ENCODE data around the gene NPM1.
A peak's percentile ranks its signal among the peaks of the same experiment; 100 is the strongest.
"Not testable (repeated sequence)": the region's sequence is repeated elsewhere in the genome, so short reads cannot be mapped to it uniquely, and the experiment has no call there.

NPM1 gene

GRCh38 chr5:171412186-171412585, 24.5 kb downstream of the NPM1 start:
- DNase-seq: no peak

- no peak for DNase-seq
These were observed 25.7 kb downstream of the NPM1 start for GRCh38 chr5:171413153-171413910.

GRCh38 chr5:171413993-171414392, 26.3 kb downstream of the NPM1 start:
- DNase-seq: not testable (repeated sequence)

- no peak for DNase-seq
These were observed 27.6 kb downstream of the NPM1 start for GRCh38 chr5:171415115-171415730.

- no peak for DNase-seq
These were observed 28.8 kb downstream of the NPM1 start for GRCh38 chr5:171416160-171417049.

- DNase-seq: peak in 53 of 58 donors; percentile 13 to 79 (median 46)
These were observed 30.8 kb downstream of the NPM1 start for GRCh38 chr5:171418316-171418981.

- DNase-seq: peak in 2 of 58 donors; percentile 15 to 19
These were observed 31.5 kb downstream of the NPM1 start, which contains the start of gene FGF18 for GRCh38 chr5:171418982-171419687. FGF18 (plus strand) TSS chr5:171419647; CDS start chr5:171420200, 553 bp downstream.

GRCh38 chr5:171419688-171420430, 32.2 kb downstream of the NPM1 start:
- peak in 3 of 58 donors; percentile 3 to 21 (median 18) for DNase-seq

- peak in 51 of 58 donors; percentile 12 to 85 (median 55) for DNase-seq
These were observed 33.0 kb downstream of the NPM1 start for GRCh38 chr5:171420431-171421241.

- no peak for DNase-seq
These were observed 33.9 kb downstream of the NPM1 start for GRCh38 chr5:171421331-171422262.

GRCh38 chr5:171422495-171422894, 34.8 kb downstream of the NPM1 start:
- DNase-seq: no peak

- no peak for DNase-seq
These were observed 35.4 kb downstream of the NPM1 start for GRCh38 chr5:171422902-171423663.

- DNase-seq: no peak
These were observed 37.1 kb downstream of the NPM1 start for GRCh38 chr5:171424726-171425125.

- DNase-seq: no peak
These were observed 38.1 kb downstream of the NPM1 start for GRCh38 chr5:171425596-171426244.

GRCh38 chr5:171426266-171426665, 38.6 kb downstream of the NPM1 start:
- DNase-seq: no peak

GRCh38 chr5:171426680-171427079, 39.0 kb downstream of the NPM1 start:
- DNase-seq: no peak
